Measurements from ENCODE around the gene EEF2KMT. TPM values are rescaled to one million over a fixed set of nuclear protein-coding genes. Genes with fewer than 3 reads are reported as not detected.

Gene EEF2KMT
- total and polyA plus RNA-seq, 2 of the 13 experiments (the other 11 are each of a cell fraction or from before 2014, with no cell fraction given) = 10.7 to 26.9 TPM

- peak; percentile 38; the same call in 1 of the 2 replicates for TF ChIP-seq HCFC1 (IDR thresholded peaks at IDR 0.05; ENCODE audit: low read depth, low read length)
- no peak for TF ChIP-seq ZZZ3 (CRISPR knock-in tag; IDR thresholded peaks at IDR 0.05; ENCODE audit: borderline replicate concordance)
- TF ChIP-seq ZNF513 (CRISPR knock-in tag; conservative IDR thresholded peaks at IDR 0.05) = no peak; the same call in 1 of the 2 replicates
- peak; percentile 53; the same call in 1 of the 2 replicates for TF ChIP-seq ZBTB21 (CRISPR knock-in tag; IDR thresholded peaks at IDR 0.05)
- TF ChIP-seq MAFK (conservative IDR thresholded peaks at IDR 0.05 in 1 of 2, IDR thresholded peaks at IDR 0.05 in 1 of 2; ENCODE audit: low read length in 2 of 2) = no peak
- TF ChIP-seq U2AF2 (IDR thresholded peaks at IDR 0.05; ENCODE audit: low read depth, low read length) = no peak
- 0 out of 2 replicates have a peak, but pooled peaks have one; percentile 74 for TF ChIP-seq ZFP36L1 (CRISPR knock-in tag; IDR thresholded peaks at IDR 0.05)
- peak; percentile 69; the same call in 1 of the 2 replicates for TF ChIP-seq ZBTB7A (CRISPR knock-in tag; IDR thresholded peaks at IDR 0.05)
- TF ChIP-seq ZNF354B (CRISPR knock-in tag; IDR thresholded peaks at IDR 0.05) = 0 out of 2 replicates have a peak, but pooled peaks have one; percentile 77
- no peak for TF ChIP-seq ATM (IDR thresholded peaks at IDR 0.05; ENCODE audit: borderline replicate concordance)
- no peak for TF ChIP-seq NR2F6 (IDR thresholded peaks at IDR 0.05)
- TF ChIP-seq NR2F6 (CRISPR knock-in tag; IDR thresholded peaks at IDR 0.05) = peak; percentile 75
- TF ChIP-seq ZNF83 (CRISPR knock-in tag; IDR thresholded peaks at IDR 0.05; ENCODE audit: borderline replicate concordance) = peak; percentile 81; the same call in 1 of the 2 replicates
- TF ChIP-seq RBM22 (optimal IDR thresholded peaks at IDR 0.05; ENCODE audit: low read length) = peak; percentile 18
- peak; percentile 46 for TF ChIP-seq CTCF (CRISPR knock-in tag; IDR thresholded peaks at IDR 0.05)
- TF ChIP-seq FOXO1 (CRISPR knock-in tag; IDR thresholded peaks at IDR 0.05) = peak; percentile 86
- peak; percentile 93 for TF ChIP-seq ZNF205 (CRISPR knock-in tag; IDR thresholded peaks at IDR 0.05)
- peak; percentile 94 for TF ChIP-seq MEIS2 (CRISPR knock-in tag; IDR thresholded peaks at IDR 0.05)
- TF ChIP-seq MTF1 (CRISPR knock-in tag; IDR thresholded peaks at IDR 0.05) = 0 out of 2 replicates have a peak, but pooled peaks have one; percentile 60
- TF ChIP-seq ZNF670 (CRISPR knock-in tag; IDR thresholded peaks at IDR 0.05; ENCODE audit: borderline replicate concordance) = peak; percentile 61; the same call in 1 of the 2 replicates
- TF ChIP-seq TFDP2 (CRISPR knock-in tag; IDR thresholded peaks at IDR 0.05) = peak; percentile 72; the same call in 1 of the 2 replicates
- peak; percentile 96; the same call in 1 of the 2 replicates for TF ChIP-seq ZNF543 (CRISPR knock-in tag; IDR thresholded peaks at IDR 0.05)
- TF ChIP-seq TEF (CRISPR knock-in tag; IDR thresholded peaks at IDR 0.05) = no peak; the same call in 1 of the 2 replicates
- TF ChIP-seq ZNF75D (CRISPR knock-in tag; IDR thresholded peaks at IDR 0.05; ENCODE audit: borderline replicate concordance) = no peak
- no peak for TF ChIP-seq ZNF260 (CRISPR knock-in tag; IDR thresholded peaks at IDR 0.05; ENCODE audit: borderline replicate concordance, low read depth)
- peak; percentile 75; the same call in 1 of the 2 replicates for TF ChIP-seq ZNF616 (CRISPR knock-in tag; IDR thresholded peaks at IDR 0.05; ENCODE audit: low read depth)
These were observed 25.8 kb downstream of the EEF2KMT start, which contains the start of gene ALG1 (continued) for GRCh38 chr16:5071681-5072333.
